Measurements from ENCODE around the gene SEMA5B. TPM values are rescaled to one million over a fixed set of nuclear protein-coding genes. Genes with fewer than 3 reads are reported as not detected.

The SEMA5B gene
- total RNA-seq, 1 experiment from 2014 or later: not detected

GRCh38 chr3:122967765-122968164 is 59.8 kb downstream of the SEMA5B start:
- no peak overlapping the region for H3K4me3 ChIP-seq
- H4K20me1 ChIP-seq (ENCODE audit: insufficient read depth): no peaks in the 10 kb centered on the region
- H3K9me3 ChIP-seq (ENCODE audit: insufficient read depth, low read depth): no peaks in the 10 kb centered on the region
- no peak overlapping the region for H3K27ac ChIP-seq
- H3K27me3 ChIP-seq (ENCODE audit: insufficient read depth, low read depth): peaks cover 4% of the 10 kb centered on the region; the same call in 1 of the 2 replicates
- no peaks in the 10 kb centered on the region for H3K9me2 ChIP-seq (ENCODE audit: insufficient read depth)
- H3K4me2 ChIP-seq: no peak overlapping the region
- POLR2A ChIA-PET (ENCODE audit: unreplicated experiment): no interaction called here
- TF ChIP-seq CTCF (conservative IDR thresholded peaks at IDR 0.05) (no peak), EZH2 (IDR thresholded peaks at IDR 0.05; ENCODE audit: low read depth) (no peak)
- DNase-seq: no peak
- peaks cover 20% of the 10 kb centered on the region; the same call in 1 of the 2 replicates for H3F3A ChIP-seq (ENCODE audit: insufficient read depth, low read depth)
- no peaks in the 10 kb centered on the region for H3K36me3 ChIP-seq (ENCODE audit: low read depth)
- no TSS peak for BruUV-seq (replicated peaks)
- no peak overlapping the region for H2AFZ ChIP-seq
- no peaks in the 10 kb centered on the region for H3K79me2 ChIP-seq (ENCODE audit: low read depth)
- intact Hi-C loops (cut with micrococcal nuclease; ENCODE audit: unreplicated experiment): no loop called here
- peaks cover 23% of the 10 kb centered on the region for H3K4me1 ChIP-seq (replicated peaks; ENCODE audit: insufficient read depth)
- CTCF ChIA-PET: no interaction called here

GRCh38 chr3:122967356-122967755 is 60.2 kb downstream of the SEMA5B start:
- no peak for TF ChIP-seq CTCF (conservative IDR thresholded peaks at IDR 0.05)
- no peak for TF ChIP-seq EZH2 (IDR thresholded peaks at IDR 0.05; ENCODE audit: low read depth)
- CTCF ChIA-PET: no interaction called here
- no peaks in the 10 kb centered on the region for H3K36me3 ChIP-seq (ENCODE audit: low read depth)

GRCh38 chr3:122966045-122966444 is 61.5 kb downstream of the SEMA5B start:
- H3K4me2 ChIP-seq: no peak overlapping the region
- ChIA-PET POLR2A (ENCODE audit: unreplicated experiment) (no interaction called here), CTCF (no interaction called here)
- no peaks in the 10 kb centered on the region for H3K79me2 ChIP-seq (ENCODE audit: low read depth)
- DNase-seq: no peak
- no peak overlapping the region for H3K27ac ChIP-seq
- peaks cover 20% of the 10 kb centered on the region; the same call in 1 of the 2 replicates for H3F3A ChIP-seq (ENCODE audit: insufficient read depth, low read depth)
- H3K4me1 ChIP-seq (replicated peaks; ENCODE audit: insufficient read depth): peaks cover 24% of the 10 kb centered on the region
- H3K27me3 ChIP-seq (ENCODE audit: insufficient read depth, low read depth): peaks cover 4% of the 10 kb centered on the region; the same call in 1 of the 2 replicates
- H2AFZ ChIP-seq: no peak overlapping the region
- H3K9me3 ChIP-seq (ENCODE audit: insufficient read depth, low read depth): no peaks in the 10 kb centered on the region
- H3K36me3 ChIP-seq (ENCODE audit: low read depth): no peaks in the 10 kb centered on the region
- no TSS peak for BruUV-seq (replicated peaks)
- intact Hi-C loops (cut with micrococcal nuclease; ENCODE audit: unreplicated experiment): no loop called here
- no peaks in the 10 kb centered on the region for H4K20me1 ChIP-seq (ENCODE audit: insufficient read depth)
- no peak overlapping the region for H3K4me3 ChIP-seq
- TF ChIP-seq CTCF (conservative IDR thresholded peaks at IDR 0.05) (no peak), EZH2 (IDR thresholded peaks at IDR 0.05; ENCODE audit: low read depth) (no peak)
- no peaks in the 10 kb centered on the region for H3K9me2 ChIP-seq (ENCODE audit: insufficient read depth)

More at GRCh38 chr3:122967356-122967755, 60.2 kb downstream of the SEMA5B start:
- Histone ChIP-seq H3K79me2 (ENCODE audit: low read depth) (no peaks in the 10 kb centered on the region), H4K20me1 (ENCODE audit: insufficient read depth) (no peaks in the 10 kb centered on the region), H3K4me1 (replicated peaks; ENCODE audit: insufficient read depth) (peaks cover 23% of the 10 kb centered on the region), H3K9me3 (ENCODE audit: insufficient read depth, low read depth) (no peaks in the 10 kb centered on the region), H3K27ac (no peak overlapping the region), H3K4me3 (no peak overlapping the region), H3K27me3 (ENCODE audit: insufficient read depth, low read depth) (peaks cover 4% of the 10 kb centered on the region; the same call in 1 of the 2 replicates), H3K4me2 (no peak overlapping the region), H3K9me2 (ENCODE audit: insufficient read depth) (no peaks in the 10 kb centered on the region), H3F3A (ENCODE audit: insufficient read depth, low read depth) (peaks cover 20% of the 10 kb centered on the region; the same call in 1 of the 2 replicates), H2AFZ (no peak overlapping the region)
- DNase-seq: no peak
- BruUV-seq (replicated peaks): no TSS peak
- intact Hi-C loops (cut with micrococcal nuclease; ENCODE audit: unreplicated experiment): no loop called here
- POLR2A ChIA-PET (ENCODE audit: unreplicated experiment): no interaction called here

Measured in PC-9 (cell line).